ENCODE data around the gene UAP1L1.

The UAP1L1 gene

DNA sequence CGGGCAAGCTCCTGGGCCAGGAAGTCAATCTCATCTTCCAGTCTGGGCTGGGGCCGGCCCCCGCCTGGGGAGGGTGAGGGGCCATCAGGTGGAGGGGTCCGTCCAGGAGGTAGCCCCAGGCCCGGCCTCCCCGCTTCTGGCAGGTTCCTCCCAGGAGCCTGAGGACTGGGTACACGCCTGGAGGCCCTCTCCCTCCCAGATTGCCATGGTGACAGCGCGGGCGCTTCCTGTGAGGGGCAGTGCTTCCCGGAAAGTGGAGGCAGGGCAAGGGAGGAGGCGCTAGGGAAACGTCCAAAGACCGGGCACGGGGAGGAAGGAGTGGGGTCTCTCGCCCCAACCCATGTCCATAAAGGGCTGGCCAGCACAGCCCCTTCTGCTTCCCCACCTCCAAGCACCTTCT lies 36.2 kb upstream of the UAP1L1 start:
- TF ChIP-seq, protein P1, sequence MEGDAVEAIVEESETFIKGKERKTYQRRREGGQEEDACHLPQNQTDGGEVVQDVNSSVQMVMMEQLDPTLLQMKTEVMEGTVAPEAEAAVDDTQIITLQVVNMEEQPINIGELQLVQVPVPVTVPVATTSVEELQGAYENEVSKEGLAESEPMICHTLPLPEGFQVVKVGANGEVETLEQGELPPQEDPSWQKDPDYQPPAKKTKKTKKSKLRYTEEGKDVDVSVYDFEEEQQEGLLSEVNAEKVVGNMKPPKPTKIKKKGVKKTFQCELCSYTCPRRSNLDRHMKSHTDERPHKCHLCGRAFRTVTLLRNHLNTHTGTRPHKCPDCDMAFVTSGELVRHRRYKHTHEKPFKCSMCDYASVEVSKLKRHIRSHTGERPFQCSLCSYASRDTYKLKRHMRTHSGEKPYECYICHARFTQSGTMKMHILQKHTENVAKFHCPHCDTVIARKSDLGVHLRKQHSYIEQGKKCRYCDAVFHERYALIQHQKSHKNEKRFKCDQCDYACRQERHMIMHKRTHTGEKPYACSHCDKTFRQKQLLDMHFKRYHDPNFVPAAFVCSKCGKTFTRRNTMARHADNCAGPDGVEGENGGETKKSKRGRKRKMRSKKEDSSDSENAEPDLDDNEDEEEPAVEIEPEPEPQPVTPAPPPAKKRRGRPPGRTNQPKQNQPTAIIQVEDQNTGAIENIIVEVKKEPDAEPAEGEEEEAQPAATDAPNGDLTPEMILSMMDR (IDR thresholded peaks at IDR 0.05; ENCODE audit: borderline replicate concordance, control extremely low read depth, extremely low read depth, insufficient read depth, missing control alignments): no peak
- no peak for DNase-seq (ENCODE audit: low spot score)
- in situ Hi-C loops (cut with MboI; ENCODE audit: low sequenced_read_pairs, unreplicated experiment): no loop called here

DNA sequence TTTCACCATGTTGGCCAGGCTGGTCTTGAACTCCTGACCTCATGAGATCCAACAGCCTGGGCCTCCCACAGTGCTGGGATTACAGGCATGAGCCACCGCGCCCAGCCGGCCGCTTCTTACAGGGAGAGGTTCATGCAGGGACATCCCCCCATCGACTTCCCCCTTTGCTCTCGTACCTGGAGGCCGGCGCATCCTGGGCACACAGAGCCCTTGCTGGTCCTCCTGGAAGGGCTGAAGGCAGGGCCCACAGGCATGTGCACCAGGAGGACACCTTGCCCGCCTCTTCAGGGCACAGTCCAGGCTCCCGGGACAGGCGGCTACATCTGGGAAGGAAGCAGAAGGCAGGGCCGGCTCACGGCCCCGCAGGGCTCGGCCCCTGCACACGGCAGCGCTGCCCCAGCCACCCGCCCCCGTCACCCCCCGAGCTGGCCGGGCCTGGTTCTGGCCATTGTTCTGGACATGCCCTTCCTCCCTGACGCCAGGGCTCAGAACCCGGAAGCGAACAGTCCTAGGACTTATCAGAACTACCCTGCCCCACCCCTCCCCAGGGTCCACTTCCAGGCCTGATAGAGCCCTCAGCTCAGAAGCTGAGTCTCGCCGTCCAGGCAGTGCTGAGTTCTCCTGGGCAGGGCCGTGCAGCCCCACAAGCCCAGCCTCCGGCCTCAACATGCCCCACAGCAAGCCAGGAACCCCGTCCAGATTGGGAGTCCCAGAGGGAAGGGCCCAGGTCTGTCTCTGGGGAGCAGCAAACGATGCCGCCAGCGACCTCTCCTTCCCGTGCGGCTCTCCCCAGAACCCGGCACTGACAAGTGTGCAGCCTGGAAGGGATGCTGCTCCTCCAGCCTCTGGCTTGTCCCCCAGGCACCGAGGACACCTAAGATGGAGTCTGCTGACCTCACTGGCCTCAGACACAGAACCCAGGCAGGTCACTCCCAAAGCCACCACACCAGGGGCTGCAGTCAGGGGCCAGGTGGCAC lies 34.3 kb upstream of the UAP1L1 start:
- TF ChIP-seq, protein P1 (IDR thresholded peaks at IDR 0.05; ENCODE audit: borderline replicate concordance, control extremely low read depth, extremely low read depth, insufficient read depth, missing control alignments): no peak
- in situ Hi-C loops (cut with MboI; ENCODE audit: low sequenced_read_pairs, unreplicated experiment): no loop called here
- no peak for DNase-seq (ENCODE audit: low spot score)

DNA sequence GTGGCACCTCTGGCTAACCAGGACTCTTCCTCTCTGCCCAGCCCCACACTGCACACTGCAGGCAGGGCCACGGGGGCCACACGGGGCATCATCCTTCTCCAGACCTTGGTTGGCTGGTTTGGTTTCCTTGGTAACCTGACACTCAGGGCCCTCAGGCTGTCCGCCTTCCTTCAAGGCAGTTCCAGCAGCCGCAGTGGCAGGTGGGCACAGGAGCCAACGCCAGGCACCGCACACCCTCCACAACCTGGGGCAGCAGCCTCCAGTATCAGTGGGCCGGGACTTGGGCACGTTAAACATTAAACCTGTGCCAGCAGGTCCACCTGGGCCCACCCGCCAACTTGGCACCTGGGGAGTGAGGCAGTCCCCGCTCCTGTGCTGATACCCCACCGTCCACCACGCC lies 33.3 kb upstream of the UAP1L1 start:
- in situ Hi-C loops (cut with MboI; ENCODE audit: low sequenced_read_pairs, unreplicated experiment): no loop called here
- DNase-seq (ENCODE audit: low spot score): no peak
- TF ChIP-seq, protein P1 (IDR thresholded peaks at IDR 0.05; ENCODE audit: borderline replicate concordance, control extremely low read depth, extremely low read depth, insufficient read depth, missing control alignments): no peak

DNA sequence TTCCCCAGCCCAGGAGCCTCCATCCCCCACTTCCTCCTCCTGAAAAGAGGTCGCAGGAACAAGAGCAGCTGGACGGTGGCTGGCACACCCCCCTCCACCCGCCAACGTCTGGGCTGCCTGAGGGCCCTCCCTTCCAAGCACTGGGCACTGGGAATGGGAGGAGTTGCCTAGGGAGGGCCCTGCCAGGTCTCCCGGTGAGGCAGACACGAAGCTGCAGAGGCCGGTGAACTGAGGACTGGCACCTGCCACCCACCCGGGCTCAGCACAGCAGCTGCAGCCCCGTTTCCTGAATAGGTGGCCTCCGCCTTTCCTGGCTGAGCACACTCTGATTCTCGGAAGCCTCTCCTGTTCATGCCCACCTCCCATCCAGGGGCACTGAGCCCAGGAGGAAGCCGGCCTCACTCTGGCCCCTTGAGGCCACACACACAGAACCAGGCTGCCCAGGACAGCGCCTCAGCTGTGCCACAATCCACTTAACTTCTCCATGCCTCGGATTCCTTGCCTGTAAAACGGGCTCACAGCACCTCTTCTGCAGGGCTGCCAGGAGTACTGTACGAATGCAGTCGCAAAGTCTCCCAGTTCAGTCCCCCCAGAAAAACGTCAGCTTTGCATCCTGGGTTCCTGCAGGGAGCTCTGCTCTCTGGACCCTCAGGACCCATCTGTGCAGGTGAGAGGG lies 32.7 kb upstream of the UAP1L1 start:
- in situ Hi-C loops (cut with MboI; ENCODE audit: low sequenced_read_pairs, unreplicated experiment): no loop called here
- TF ChIP-seq, protein P1 (IDR thresholded peaks at IDR 0.05; ENCODE audit: borderline replicate concordance, control extremely low read depth, extremely low read depth, insufficient read depth, missing control alignments): no peak
- no peak for DNase-seq (ENCODE audit: low spot score)

DNA sequence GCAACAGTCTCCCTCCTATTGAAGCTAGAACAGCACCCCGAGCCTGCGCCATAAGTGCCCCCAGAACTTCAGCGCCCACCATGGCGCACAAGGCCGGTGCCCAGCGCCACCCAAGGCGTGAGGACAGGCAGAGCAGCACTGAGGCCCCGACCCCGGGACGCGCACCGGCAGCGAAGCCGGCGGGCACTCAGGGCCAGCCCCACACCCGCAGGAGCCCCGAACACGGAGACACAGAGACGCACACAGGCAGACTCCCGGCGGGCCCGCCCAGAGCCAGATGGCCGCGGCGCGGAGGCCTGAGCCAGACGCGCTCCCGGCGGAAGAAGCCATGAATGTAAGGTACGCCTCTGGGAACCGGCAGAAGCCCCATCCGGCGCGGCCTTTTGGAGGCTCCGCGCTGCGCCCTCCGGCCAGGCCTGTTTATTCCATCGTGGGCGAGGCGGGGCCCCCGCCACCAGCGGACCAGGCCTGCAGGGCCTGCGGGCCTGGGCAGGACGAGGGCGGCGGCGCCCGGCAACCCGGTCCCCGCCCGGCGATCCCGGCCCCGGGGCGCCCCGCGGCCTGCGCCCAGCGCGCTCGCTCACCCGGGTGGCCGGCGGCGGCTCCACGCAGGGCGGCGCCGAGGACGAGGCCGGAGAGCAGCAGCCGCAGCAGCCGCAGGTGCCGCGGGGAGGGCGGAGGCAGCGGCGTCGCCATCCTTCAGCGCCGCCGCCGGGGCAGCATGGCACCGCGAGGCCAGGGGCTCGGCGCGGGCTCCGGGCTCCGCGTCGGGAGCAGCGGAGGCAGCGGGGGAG lies 31.8 kb upstream of the UAP1L1 start:
- TF ChIP-seq, protein P1 (IDR thresholded peaks at IDR 0.05; ENCODE audit: borderline replicate concordance, control extremely low read depth, extremely low read depth, insufficient read depth, missing control alignments): no peak
- no peak for DNase-seq (ENCODE audit: low spot score)
- in situ Hi-C loops (cut with MboI; ENCODE audit: low sequenced_read_pairs, unreplicated experiment): no loop called here
